HEK293 (cell line): Measurements from ENCODE around the gene CDK2AP2.

ENCODE experiments used
- GFI1B ChIP-seq: fragments of 450-650 bp; formaldehyde crosslinking; IDR thresholded peaks from 2 replicates; pipeline ENCODE4 v1.5.1; 2016; ENCODE audit warnings: missing biosample characterization, missing genetic modification characterization
- GLIS2 ChIP-seq: fragments of 450-650 bp; formaldehyde crosslinking; IDR thresholded peaks from 2 replicates; pipeline ENCODE4 v1.5.1; 2016; ENCODE audit warnings: missing biosample characterization, missing genetic modification characterization
- HOXC10 ChIP-seq: sonication (generic); formaldehyde crosslinking; IDR thresholded peaks from 2 replicates; pipeline ENCODE4 v1.8.1; 2023; ENCODE audit warnings: mild to moderate bottlenecking, missing genetic modification reagents
- IKZF3 ChIP-seq: fragments of 450-650 bp; IDR thresholded peaks from 2 replicates; pipeline ENCODE4 v1.5.0; 2018; ENCODE audit warnings: missing biosample characterization, mild to moderate bottlenecking, missing genetic modification characterization, moderate library complexity
- KLF1 ChIP-seq: fragments of 450-650 bp; formaldehyde crosslinking; IDR thresholded peaks from 2 replicates; pipeline ENCODE4 v1.5.1; 2016; ENCODE audit warnings: missing biosample characterization, missing genetic modification characterization
- KLF17 ChIP-seq: fragments of 450-650 bp; formaldehyde crosslinking; IDR thresholded peaks from 2 replicates; pipeline ENCODE4 v1.5.1; 2016; ENCODE audit warnings: missing biosample characterization, missing genetic modification characterization
- PRDM1 ChIP-seq: fragments of 450-650 bp; formaldehyde crosslinking; IDR thresholded peaks from 2 replicates; pipeline ENCODE4; 2016; ENCODE audit warnings: missing biosample characterization, missing genetic modification characterization
- SCRT2 ChIP-seq: fragments of 450-650 bp; formaldehyde crosslinking; IDR thresholded peaks from 2 replicates; pipeline ENCODE4 v1.5.1; 2016; ENCODE audit warnings: missing biosample characterization, missing genetic modification characterization
- SP7 ChIP-seq: fragments of 450-650 bp; formaldehyde crosslinking; IDR thresholded peaks from 2 replicates; pipeline ENCODE4 v1.5.1; 2016; ENCODE audit warnings: missing biosample characterization, missing genetic modification characterization
- ZBTB20 ChIP-seq: fragments of 450-650 bp; formaldehyde crosslinking; IDR thresholded peaks from 2 replicates; pipeline ENCODE4 v1.5.1; 2016; ENCODE audit warnings: missing biosample characterization, missing genetic modification characterization
- ZBTB48 ChIP-seq: fragments of 450-650 bp; formaldehyde crosslinking; IDR thresholded peaks from 2 replicates; pipeline ENCODE4 v1.5.1; 2016; ENCODE audit warnings: missing biosample characterization, missing genetic modification characterization
- ZFP69B ChIP-seq: fragments of 450-650 bp; formaldehyde crosslinking; IDR thresholded peaks from 2 replicates; pipeline ENCODE4 v1.5.1; 2016; ENCODE audit warnings: missing biosample characterization, missing genetic modification characterization
- ZNF391 ChIP-seq: fragments of 450-650 bp; formaldehyde crosslinking; IDR thresholded peaks from 2 replicates; pipeline ENCODE4 v1.5.1; 2016; ENCODE audit warnings: low read depth, missing biosample characterization, missing genetic modification characterization, borderline replicate concordance
- ZNF449 ChIP-seq: fragments of 450-650 bp; formaldehyde crosslinking; IDR thresholded peaks from 2 replicates; pipeline ENCODE4 v1.5.1; 2017; ENCODE audit warnings: missing biosample characterization, mild to moderate bottlenecking, missing genetic modification characterization, moderate library complexity
- ZNF561 ChIP-seq: fragments of 450-650 bp; IDR thresholded peaks from 2 replicates; pipeline ENCODE4 v1.5.1; 2018; ENCODE audit warnings: missing biosample characterization, missing genetic modification characterization, borderline replicate concordance
- ZNF600 ChIP-seq: fragments of 450-650 bp; formaldehyde crosslinking; IDR thresholded peaks from 2 replicates; pipeline ENCODE4 v1.5.1; 2016; ENCODE audit warnings: missing biosample characterization, missing genetic modification characterization
- ZNF629 ChIP-seq: fragments of 450-650 bp; formaldehyde crosslinking; IDR thresholded peaks from 2 replicates; pipeline ENCODE4 v1.5.1; 2017; ENCODE audit warnings: missing biosample characterization, missing genetic modification characterization
- ZNF639 ChIP-seq: fragments of 450-650 bp; formaldehyde crosslinking; IDR thresholded peaks from 2 replicates; pipeline ENCODE4 v1.5.1; 2016; ENCODE audit warnings: missing biosample characterization, missing genetic modification characterization
- ZNF654 ChIP-seq: fragments of 450-650 bp; formaldehyde crosslinking; IDR thresholded peaks from 2 replicates; pipeline ENCODE4 v1.5.1; 2016; ENCODE audit warnings: low read depth, missing biosample characterization, missing genetic modification characterization
- ZNF776 ChIP-seq: fragments of 450-650 bp; formaldehyde crosslinking; IDR thresholded peaks from 2 replicates; pipeline ENCODE4 v1.5.0; 2017; ENCODE audit warnings: missing biosample characterization, missing genetic modification characterization, borderline replicate concordance
- ZSCAN5A ChIP-seq: fragments of 450-650 bp; formaldehyde crosslinking; IDR thresholded peaks from 2 replicates; pipeline ENCODE4 v1.5.1; 2016; ENCODE audit warnings: missing biosample characterization, missing genetic modification characterization

The CDK2AP2 gene

GRCh38 chr11:67505605-67506396 is 2.2 kb downstream of the CDK2AP2 start (continued):
- TF ChIP-seq ZNF449 (tag by site-specific recombination) (peak; percentile 43; the same call in 1 of the 2 replicates), ZFP69B (tag by site-specific recombination) (peak; percentile 72; the same call in 1 of the 2 replicates), ZNF776 (tag by site-specific recombination) (no peak), HOXC10 (CRISPR knock-in tag) (no peak), SP7 (tag by site-specific recombination) (no peak; the same call in 1 of the 2 replicates), KLF17 (peak; percentile 54; the same call in 1 of the 2 replicates), ZNF639 (tag by site-specific recombination) (0 out of 2 replicates have a peak, but pooled peaks have one; percentile 26), ZNF391 (no peak; the same call in 1 of the 2 replicates), SCRT2 (tag by site-specific recombination) (no peak), ZSCAN5A (tag by site-specific recombination) (no peak), PRDM1 (no peak), ZNF561 (tag by site-specific recombination) (peak; percentile 72), GLIS2 (tag by site-specific recombination) (peak; percentile 68), ZNF629 (tag by site-specific recombination) (0 out of 2 replicates have a peak, but pooled peaks have one; percentile 24), GFI1B (tag by site-specific recombination) (no peak), ZNF654 (tag by site-specific recombination) (peak; percentile 35), ZNF600 (tag by site-specific recombination) (peak; percentile 53; the same call in 1 of the 2 replicates), ZBTB20 (tag by site-specific recombination) (peak; percentile 83), ZBTB48 (tag by site-specific recombination) (peak; percentile 48; the same call in 1 of the 2 replicates), KLF1 (tag by site-specific recombination) (peak; percentile 74), IKZF3 (tag by site-specific recombination) (peak; percentile 69; the same call in 1 of the 2 replicates)
- TF ChIP-seq, all 188 proteins: peak for 30
